Stimulated activated CD8-positive, alpha-beta memory T cell treated with anti-CD3 and anti-CD28 coated beads, Interleukin-15, amount 100 ng/mL, for 24 hours (primary cell): ENCODE measurements around the gene STX8.
"Not testable (repeated sequence)": the region's sequence is repeated elsewhere in the genome, so short reads cannot be mapped to it uniquely, and the experiment has no call there.

Source experiments
- DNase-seq: peaks from one replicate; pipeline ENCODE4 v3.0.0-alpha.2; 2020; ENCODE audit warnings: low read depth

STX8 gene

GRCh38 chr17:9401434-9401833 lies 174.2 kb downstream of the STX8 start:
- no peak for DNase-seq

GRCh38 chr17:9389111-9389527 lies 186.5 kb downstream of the STX8 start:
- DNase-seq = no peak

DNA sequence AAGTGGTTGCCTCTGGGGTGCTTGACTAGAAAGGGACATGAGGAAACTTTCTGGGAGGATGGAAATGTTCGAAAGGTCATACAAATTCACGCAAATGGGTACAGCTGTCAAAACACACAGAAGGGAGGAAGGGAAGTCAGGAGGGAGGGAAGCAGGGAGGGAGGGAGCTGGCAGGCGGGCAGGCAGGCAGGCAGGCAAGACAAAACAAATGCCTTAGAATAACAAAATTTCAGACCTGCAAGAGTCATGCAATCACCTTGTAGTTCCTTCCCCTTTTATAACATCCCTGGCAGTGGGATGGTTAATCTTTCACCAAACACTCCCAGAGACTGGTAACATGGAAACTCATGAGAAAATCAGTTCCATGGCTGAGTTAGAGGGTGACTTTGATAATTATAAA lies 189.2 kb downstream of the STX8 start:
- DNase-seq = no peak

DNA sequence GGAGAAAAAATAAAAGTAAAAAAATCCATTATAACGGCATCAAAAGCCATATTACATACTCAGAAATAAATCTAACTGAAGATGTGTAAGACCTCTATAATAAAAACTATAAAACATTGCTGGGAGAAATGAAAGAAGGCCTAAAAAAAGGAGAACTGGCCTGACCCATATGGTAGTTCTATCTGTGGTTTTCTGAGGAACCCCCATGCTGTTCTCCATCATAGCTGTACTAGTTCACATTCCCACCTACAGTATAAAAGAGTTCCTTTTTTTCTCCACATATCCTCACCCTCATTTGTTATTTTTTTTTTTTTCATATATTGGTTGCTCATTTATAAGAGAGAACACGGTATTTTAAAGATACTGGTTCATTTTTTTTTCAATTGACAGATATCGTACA lies 191.8 kb downstream of the STX8 start:
- no peak for DNase-seq

GRCh38 chr17:9382626-9383025 lies 193.0 kb downstream of the STX8 start:
- no peak for DNase-seq

DNA sequence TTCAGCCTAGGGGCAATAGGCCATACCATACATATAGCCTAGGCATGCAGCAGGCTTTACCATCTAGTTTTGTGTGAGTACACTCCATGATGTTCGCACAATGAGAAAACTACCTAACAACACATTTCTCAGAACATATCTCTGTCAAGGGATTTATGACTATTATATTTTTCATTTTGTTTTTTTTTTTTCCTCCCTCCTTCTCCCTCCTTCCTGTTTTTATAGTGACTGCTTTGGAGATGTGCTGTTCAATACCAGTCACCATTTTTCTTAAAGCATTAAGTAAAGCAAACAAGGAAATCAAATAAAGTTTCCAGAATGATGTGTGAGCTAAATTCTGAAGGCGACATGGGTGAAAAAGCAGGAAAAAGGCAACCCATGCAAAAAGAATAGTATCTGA lies 194.6 kb downstream of the STX8 start:
- no peak for DNase-seq

DNA sequence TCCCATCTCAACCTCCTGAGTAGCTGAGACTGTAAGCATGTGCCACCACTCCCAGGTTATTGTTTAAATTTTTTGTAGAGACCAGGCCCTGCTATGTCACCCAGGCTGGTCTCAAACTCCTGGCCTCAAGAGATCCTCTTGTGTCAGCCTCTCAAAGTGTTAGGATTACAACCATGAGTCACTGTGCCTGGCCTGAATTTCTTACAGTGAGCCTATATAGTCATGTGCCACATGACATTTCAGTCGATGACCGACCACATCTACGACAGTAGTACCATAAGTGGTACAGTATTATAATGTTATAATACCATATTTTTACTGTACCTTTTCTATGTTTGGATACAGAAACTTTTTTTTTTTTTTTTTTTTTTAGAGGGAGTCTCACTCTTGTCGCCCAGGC lies 195.3 kb downstream of the STX8 start:
- no peak for DNase-seq

GRCh38 chr17:9376177-9376576 lies 199.4 kb downstream of the STX8 start:
- DNase-seq = not testable (repeated sequence)

DNA sequence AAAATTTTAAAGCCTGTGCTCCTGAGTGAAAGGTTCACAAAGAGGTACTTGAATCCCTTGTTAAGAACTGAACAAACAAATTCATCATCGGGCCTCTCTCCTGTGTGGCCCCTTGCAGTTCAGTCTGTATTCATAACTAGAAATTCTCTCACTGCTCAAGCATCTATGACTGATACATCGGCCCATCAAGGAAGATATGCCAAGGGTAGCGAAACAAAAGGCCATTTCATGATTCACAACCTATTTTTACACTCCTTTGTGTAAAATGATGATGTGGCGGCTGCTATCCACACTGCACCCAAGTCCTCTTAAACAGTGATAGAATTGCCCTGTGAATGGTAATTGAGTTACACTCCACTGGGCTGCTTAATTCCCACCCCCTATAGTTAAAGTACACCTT lies 204.6 kb downstream of the STX8 start:
- no peak for DNase-seq

- DNase-seq = no peak
These were observed 205.2 kb downstream of the STX8 start for GRCh38 chr17:9370467-9370866.

DNA sequence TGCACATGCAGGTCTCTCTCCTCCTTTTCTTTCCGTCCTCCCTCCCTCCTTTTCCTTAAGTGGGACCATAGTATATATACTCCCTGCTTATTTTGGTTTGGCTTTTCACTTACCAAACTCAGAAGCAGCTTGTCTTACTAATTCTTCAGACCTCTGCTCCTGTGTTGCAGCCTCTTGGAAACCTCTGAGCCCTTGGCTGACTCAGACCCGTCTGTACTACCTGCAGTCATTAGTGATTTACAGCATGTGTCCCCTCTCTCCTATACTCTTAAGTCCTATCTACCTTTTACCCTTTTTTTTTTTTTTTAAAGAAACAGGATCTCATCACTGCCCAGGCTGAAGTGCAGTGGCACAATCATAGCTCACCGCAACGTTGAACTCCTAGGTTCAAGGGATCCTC lies 207.0 kb downstream of the STX8 start:
- DNase-seq = no peak

- DNase-seq = no peak
These were observed 208.5 kb downstream of the STX8 start for GRCh38 chr17:9367156-9367555.

- no peak for DNase-seq
These were observed 210.7 kb downstream of the STX8 start for GRCh38 chr17:9364837-9365430.

DNA sequence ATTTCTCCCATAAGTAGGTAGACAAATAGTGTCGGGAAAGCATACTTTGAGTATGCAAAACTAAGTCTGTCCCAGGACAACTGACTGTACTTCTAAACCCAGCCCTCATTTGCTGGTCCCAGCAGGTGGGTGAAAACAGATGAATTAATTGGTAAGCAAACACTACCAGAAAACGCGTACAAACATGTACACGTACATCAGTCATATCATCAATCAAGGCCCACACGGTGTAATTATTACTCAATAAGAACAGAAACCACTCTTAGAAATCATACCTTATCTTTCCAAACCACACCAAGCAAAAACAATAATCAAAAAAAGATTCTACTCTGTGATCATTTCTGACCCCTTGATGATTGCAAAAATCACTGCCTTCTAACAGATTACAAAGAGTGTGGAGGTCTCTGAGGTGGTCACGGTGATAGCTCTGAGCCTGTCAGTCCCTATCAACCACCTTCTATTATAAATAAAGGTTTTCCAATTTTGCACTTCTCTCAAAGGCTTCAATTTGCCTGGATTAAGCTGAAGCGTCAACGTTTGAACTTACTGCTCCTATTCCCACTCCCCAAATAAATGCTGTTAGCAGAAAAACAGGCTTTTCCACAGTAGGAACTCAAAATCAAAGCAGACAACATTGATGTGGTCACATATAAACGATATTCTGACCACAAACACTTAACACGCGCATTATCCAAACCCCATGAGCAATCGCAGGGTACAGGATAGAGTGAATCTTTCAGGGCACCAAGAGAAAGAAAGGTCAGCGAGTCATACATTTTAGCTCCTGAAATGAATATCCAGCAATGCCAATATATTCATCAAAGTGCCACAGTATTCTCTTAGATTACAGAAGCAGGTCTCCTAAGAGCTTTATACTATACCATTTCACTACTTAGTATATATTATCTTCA lies 211.9 kb downstream of the STX8 start:
- no peak for DNase-seq

DNA sequence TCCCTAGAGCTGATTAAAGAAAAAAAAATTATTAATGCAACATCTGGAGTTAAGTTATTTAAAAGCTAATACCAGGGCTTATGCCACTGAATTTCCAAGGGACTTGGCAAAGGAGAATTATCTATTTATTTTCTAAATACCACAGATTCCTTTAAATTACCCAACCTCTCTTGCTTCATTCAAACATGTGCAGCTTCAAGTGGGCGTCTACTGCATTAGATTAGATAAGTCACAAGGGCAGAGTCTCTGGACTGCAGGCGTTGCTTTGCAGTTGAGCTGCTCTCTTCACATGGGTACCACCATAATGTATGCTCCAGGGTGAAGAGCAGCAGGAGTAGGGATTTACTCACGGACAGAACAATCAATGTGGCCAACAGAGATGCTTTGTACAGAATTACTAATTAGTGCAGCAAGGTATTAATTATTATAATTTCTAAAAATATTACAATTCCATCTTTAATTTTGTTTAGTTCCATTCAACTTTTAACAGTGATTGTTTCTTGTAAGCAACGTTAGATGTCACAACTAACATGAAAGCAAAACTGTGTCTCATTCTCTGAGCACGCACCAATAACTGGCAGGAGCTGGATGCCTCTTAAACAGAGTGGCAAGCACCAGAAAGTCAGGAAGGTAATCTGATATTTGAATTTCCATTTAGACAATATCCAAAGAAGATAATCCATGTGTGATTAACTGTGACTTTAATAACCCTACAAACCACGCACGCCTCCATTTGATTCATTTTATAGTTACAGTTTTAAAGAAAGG lies 214.2 kb downstream of the STX8 start:
- no peak for DNase-seq

- DNase-seq = no peak
These were observed 214.9 kb downstream of the STX8 start for GRCh38 chr17:9360677-9361081.

- no peak for DNase-seq
These were observed 219.1 kb downstream of the STX8 start for GRCh38 chr17:9356488-9356911.

- no peak for DNase-seq
These were observed 219.8 kb downstream of the STX8 start for GRCh38 chr17:9355846-9356245.

DNA sequence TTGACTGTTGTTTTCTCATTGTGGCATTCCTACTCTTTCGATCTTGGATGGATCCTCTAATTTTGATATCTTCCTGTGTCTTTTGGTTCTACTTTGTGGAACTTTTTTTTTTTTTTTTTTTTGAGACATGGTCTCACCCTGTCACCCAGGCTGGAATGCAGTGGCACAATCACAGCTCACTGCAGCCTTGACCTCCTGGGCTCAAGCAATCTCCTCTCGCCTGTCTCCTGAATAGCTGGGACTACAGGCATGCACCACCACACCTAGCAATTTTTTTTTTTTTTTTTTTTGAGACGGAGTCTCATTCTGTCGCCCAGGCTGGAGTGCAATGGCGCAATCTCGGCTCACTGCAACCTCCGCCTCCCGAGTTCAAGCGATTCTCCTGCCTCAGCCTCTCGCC lies 220.4 kb downstream of the STX8 start:
- DNase-seq = not testable (repeated sequence)

DNA sequence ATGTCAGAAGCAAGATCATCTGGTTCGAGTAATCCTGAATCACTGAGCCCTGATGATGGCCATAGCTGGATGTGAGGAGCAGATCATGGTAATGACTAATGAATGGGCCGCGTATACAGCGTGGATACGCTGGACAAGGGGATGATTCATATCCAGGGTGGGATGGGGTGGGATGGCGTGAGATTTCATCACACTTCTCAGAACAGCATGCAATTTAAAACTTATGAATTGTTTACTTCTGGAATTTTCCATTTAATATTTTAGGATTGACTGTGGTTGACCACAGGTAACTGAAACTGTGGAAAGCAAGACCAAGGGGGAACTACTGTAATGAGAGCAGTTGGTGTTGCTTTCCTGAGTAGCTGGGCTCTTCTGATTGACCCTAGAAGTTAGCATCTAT lies 225.5 kb downstream of the STX8 start:
- no peak for DNase-seq

- DNase-seq = no peak
These were observed 229.2 kb downstream of the STX8 start for GRCh38 chr17:9346296-9346926.

- DNase-seq = no peak
These were observed 232.1 kb downstream of the STX8 start for GRCh38 chr17:9343516-9343915.
